ENCODE results near the gene SUGCT. TPM values are rescaled to one million over a fixed set of nuclear protein-coding genes. Genes with fewer than 3 reads are reported as not detected.

SUGCT gene
- total RNA-seq, 1 experiment from 2014 or later, result 1.5 TPM

DNA sequence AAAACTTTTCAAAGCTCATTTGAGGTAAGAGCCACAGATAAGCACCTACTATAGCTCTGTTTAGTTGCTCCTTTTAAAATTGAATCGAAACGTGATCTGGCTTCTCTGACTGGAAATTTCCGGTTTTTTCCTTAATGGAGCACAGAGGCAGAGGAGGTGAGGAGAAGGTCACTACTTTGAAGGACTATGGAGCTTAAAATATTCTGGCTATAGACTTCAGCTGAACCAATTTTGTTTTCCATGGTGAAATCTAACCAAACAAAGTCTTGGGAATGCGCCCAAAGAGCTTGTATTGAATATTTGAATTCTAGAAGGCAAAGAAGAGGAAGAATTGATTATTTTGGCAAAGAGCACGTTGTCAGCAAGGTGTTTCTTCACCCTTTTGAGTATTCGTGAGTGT, 711.1 kb downstream of the SUGCT start:
- no peak for TF ChIP-seq EZH2 (IDR thresholded peaks at IDR 0.05; ENCODE audit: borderline replicate concordance, low read depth, low read length, poor library complexity, severe bottlenecking)
- TF ChIP-seq, protein P1, sequence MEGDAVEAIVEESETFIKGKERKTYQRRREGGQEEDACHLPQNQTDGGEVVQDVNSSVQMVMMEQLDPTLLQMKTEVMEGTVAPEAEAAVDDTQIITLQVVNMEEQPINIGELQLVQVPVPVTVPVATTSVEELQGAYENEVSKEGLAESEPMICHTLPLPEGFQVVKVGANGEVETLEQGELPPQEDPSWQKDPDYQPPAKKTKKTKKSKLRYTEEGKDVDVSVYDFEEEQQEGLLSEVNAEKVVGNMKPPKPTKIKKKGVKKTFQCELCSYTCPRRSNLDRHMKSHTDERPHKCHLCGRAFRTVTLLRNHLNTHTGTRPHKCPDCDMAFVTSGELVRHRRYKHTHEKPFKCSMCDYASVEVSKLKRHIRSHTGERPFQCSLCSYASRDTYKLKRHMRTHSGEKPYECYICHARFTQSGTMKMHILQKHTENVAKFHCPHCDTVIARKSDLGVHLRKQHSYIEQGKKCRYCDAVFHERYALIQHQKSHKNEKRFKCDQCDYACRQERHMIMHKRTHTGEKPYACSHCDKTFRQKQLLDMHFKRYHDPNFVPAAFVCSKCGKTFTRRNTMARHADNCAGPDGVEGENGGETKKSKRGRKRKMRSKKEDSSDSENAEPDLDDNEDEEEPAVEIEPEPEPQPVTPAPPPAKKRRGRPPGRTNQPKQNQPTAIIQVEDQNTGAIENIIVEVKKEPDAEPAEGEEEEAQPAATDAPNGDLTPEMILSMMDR (conservative IDR thresholded peaks at IDR 0.05; ENCODE audit: low read depth, low read length), result no peak
- Histone ChIP-seq H3K27ac (ENCODE audit: low read depth, low read length, poor library complexity, severe bottlenecking) (no peak overlapping the region), H3K27me3 (replicated peaks; ENCODE audit: insufficient read depth, low read depth, low read length, poor library complexity) (no peaks in the 10 kb centered on the region), H3K9me3 (ENCODE audit: low read depth, low read length, poor library complexity, severe bottlenecking) (no peaks in the 10 kb centered on the region), H3K4me1 (ENCODE audit: insufficient read depth, low read length, poor library complexity, severe bottlenecking) (no peaks in the 10 kb centered on the region), H3K4me3 (ENCODE audit: low read depth, low read length, poor library complexity, severe bottlenecking) (no peak overlapping the region), H3K36me3 (ENCODE audit: insufficient read depth, low read length, poor library complexity, severe bottlenecking) (no peaks in the 10 kb centered on the region)
- DNase-seq (ENCODE audit: low spot score), result no peak
- no TSS peak for BruUV-seq (replicated peaks)
- ChIA-PET CTCF (no interaction called here), POLR2A (ENCODE audit: low non-redundant PET) (no interaction called here)
- intact Hi-C loops (cut with micrococcal nuclease; ENCODE audit: unreplicated experiment), result no loop called here

DNA sequence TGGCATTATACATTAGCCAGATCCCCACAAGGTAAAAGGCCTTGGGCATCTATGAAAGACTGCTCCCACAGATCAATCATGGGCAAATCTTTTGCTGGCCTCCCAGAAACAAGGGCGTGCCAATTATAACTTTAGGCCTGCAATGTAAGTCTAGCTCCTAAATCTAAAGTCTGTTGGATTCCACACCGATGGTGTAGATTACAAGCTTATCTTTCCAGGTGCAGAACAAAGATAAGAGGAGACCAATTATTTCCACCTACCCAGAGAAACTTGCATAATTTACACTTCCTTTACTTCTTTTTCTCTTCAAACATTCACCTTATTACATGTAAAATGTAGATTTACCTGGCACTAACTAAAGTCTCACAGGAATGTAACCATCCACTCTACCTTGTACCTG, 713.1 kb downstream of the SUGCT start:
- H3K36me3 ChIP-seq (ENCODE audit: insufficient read depth, low read length, poor library complexity, severe bottlenecking), result no peaks in the 10 kb centered on the region
- intact Hi-C loops (cut with micrococcal nuclease; ENCODE audit: unreplicated experiment), result no loop called here
- H3K9me3 ChIP-seq (ENCODE audit: low read depth, low read length, poor library complexity, severe bottlenecking), result no peaks in the 10 kb centered on the region
- TF ChIP-seq, protein P1 (conservative IDR thresholded peaks at IDR 0.05; ENCODE audit: low read depth, low read length), result no peak
- no peak for TF ChIP-seq EZH2 (IDR thresholded peaks at IDR 0.05; ENCODE audit: borderline replicate concordance, low read depth, low read length, poor library complexity, severe bottlenecking)
- ChIA-PET POLR2A (ENCODE audit: low non-redundant PET) (no interaction called here), CTCF (no interaction called here)
- no peak overlapping the region for H3K4me3 ChIP-seq (ENCODE audit: low read depth, low read length, poor library complexity, severe bottlenecking)
- H3K4me1 ChIP-seq (ENCODE audit: insufficient read depth, low read length, poor library complexity, severe bottlenecking), result no peaks in the 10 kb centered on the region
- no TSS peak for BruUV-seq (replicated peaks)
- no peaks in the 10 kb centered on the region for H3K27me3 ChIP-seq (replicated peaks; ENCODE audit: insufficient read depth, low read depth, low read length, poor library complexity)
- no peak overlapping the region for H3K27ac ChIP-seq (ENCODE audit: low read depth, low read length, poor library complexity, severe bottlenecking)
- no peak for DNase-seq (ENCODE audit: low spot score)

DNA sequence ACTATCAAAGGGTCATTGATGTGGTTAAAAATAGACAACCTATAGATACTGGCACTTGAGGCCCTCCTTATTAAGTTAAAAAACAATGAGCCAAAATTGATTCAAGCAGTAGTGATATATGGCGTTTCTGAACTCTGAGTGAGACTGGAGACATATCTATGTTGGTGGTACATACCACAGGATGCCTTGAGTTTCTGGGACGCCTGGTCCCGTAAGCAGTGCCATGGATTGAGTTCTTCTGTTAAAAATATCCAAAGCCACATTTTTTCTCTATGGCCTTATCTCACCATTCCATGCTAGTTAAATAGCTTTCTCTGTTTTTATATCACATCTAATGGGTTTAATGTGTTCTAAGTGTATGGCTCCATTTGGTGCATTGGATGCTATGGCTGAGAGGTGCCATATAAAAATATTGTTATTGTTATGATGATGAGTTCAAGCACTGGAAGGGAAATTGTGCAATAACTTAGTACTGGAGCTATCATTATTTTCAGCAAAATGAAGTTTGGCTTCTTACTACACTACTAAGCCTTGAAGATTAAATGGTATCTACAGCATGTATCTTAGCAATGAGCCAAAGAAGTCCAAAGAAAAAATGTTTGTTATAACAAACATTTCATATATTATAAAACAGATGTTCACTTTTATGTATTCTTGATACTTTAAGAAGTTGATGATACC, 713.9 kb downstream of the SUGCT start:
- no peak for DNase-seq (ENCODE audit: low spot score)
- Histone ChIP-seq H3K27ac (ENCODE audit: low read depth, low read length, poor library complexity, severe bottlenecking) (no peak overlapping the region), H3K27me3 (replicated peaks; ENCODE audit: insufficient read depth, low read depth, low read length, poor library complexity) (no peaks in the 10 kb centered on the region), H3K4me3 (ENCODE audit: low read depth, low read length, poor library complexity, severe bottlenecking) (no peak overlapping the region), H3K36me3 (ENCODE audit: insufficient read depth, low read length, poor library complexity, severe bottlenecking) (no peaks in the 10 kb centered on the region), H3K9me3 (ENCODE audit: low read depth, low read length, poor library complexity, severe bottlenecking) (no peaks in the 10 kb centered on the region), H3K4me1 (ENCODE audit: insufficient read depth, low read length, poor library complexity, severe bottlenecking) (no peaks in the 10 kb centered on the region)
- intact Hi-C loops (cut with micrococcal nuclease; ENCODE audit: unreplicated experiment), result no loop called here
- BruUV-seq (replicated peaks), result no TSS peak
- ChIA-PET CTCF (no interaction called here), POLR2A (ENCODE audit: low non-redundant PET) (no interaction called here)
- no peak for TF ChIP-seq EZH2 (IDR thresholded peaks at IDR 0.05; ENCODE audit: borderline replicate concordance, low read depth, low read length, poor library complexity, severe bottlenecking)
- TF ChIP-seq, protein P1 (conservative IDR thresholded peaks at IDR 0.05; ENCODE audit: low read depth, low read length), result no peak

Data from A673 (cell line).